ENCODE measurements around the gene CFHR3.
"Not testable (repeated sequence)": the region's sequence is repeated elsewhere in the genome, so short reads cannot be mapped to it uniquely, and the experiment has no call there.

CFHR3 gene

GRCh38 chr1:196777603-196778002 lies 3.0 kb downstream of the CFHR3 start:
- H3K27ac ChIP-seq (ENCODE audit: low read length): no peak overlapping the region
- H3K4me3 ChIP-seq (ENCODE audit: low read depth in 1 of 2, low read length in 2 of 2): no peak overlapping the region
- no peaks in the 10 kb centered on the region for H3K4me1 ChIP-seq (ENCODE audit: control insufficient read depth in 1 of 2, insufficient read depth in 2 of 2, low read length in 2 of 2)
- no peaks in the 10 kb centered on the region for H3K36me3 ChIP-seq (ENCODE audit: control insufficient read depth in 1 of 2, insufficient read depth in 2 of 2, low read length in 2 of 2)
- H3K9me3 ChIP-seq (ENCODE audit: control insufficient read depth in 1 of 2, low read length in 2 of 2): no peaks in the 10 kb centered on the region
- no peaks in the 10 kb centered on the region for H3K27me3 ChIP-seq (ENCODE audit: low read depth, low read length)

GRCh38 chr1:196779093-196779492 lies 4.5 kb downstream of the CFHR3 start:
- H3K9me3 ChIP-seq (ENCODE audit: control insufficient read depth in 1 of 2, low read length in 2 of 2): no peaks in the 10 kb centered on the region
- no peaks in the 10 kb centered on the region for H3K36me3 ChIP-seq (ENCODE audit: control insufficient read depth in 1 of 2, insufficient read depth in 2 of 2, low read length in 2 of 2)
- H3K4me1 ChIP-seq (ENCODE audit: control insufficient read depth in 1 of 2, insufficient read depth in 2 of 2, low read length in 2 of 2): no peaks in the 10 kb centered on the region
- no peak overlapping the region for H3K27ac ChIP-seq (ENCODE audit: low read length)
- H3K4me3 ChIP-seq (ENCODE audit: low read depth in 1 of 2, low read length in 2 of 2): no peak overlapping the region
- no peaks in the 10 kb centered on the region for H3K27me3 ChIP-seq (ENCODE audit: low read depth, low read length)

GRCh38 chr1:196791252-196791651 lies 16.6 kb downstream of the CFHR3 start:
- H3K27me3 ChIP-seq (ENCODE audit: low read depth, low read length); H3K36me3 ChIP-seq (ENCODE audit: control insufficient read depth in 1 of 2, insufficient read depth in 2 of 2, low read length in 2 of 2); H3K4me1 ChIP-seq (ENCODE audit: control insufficient read depth in 1 of 2, insufficient read depth in 2 of 2, low read length in 2 of 2); H3K9me3 ChIP-seq (ENCODE audit: control insufficient read depth in 1 of 2, low read length in 2 of 2); H3K27ac ChIP-seq (ENCODE audit: low read length); H3K4me3 ChIP-seq (ENCODE audit: low read depth in 1 of 2, low read length in 2 of 2): not testable (repeated sequence)

GRCh38 chr1:196794103-196794502 lies 19.5 kb downstream of the CFHR3 start:
- not testable (repeated sequence) for H3K36me3 ChIP-seq (ENCODE audit: control insufficient read depth in 1 of 2, insufficient read depth in 2 of 2, low read length in 2 of 2); H3K27ac ChIP-seq (ENCODE audit: low read length); H3K27me3 ChIP-seq (ENCODE audit: low read depth, low read length)

GRCh38 chr1:196797891-196798290 lies 23.3 kb downstream of the CFHR3 start:
- H3K36me3 ChIP-seq (ENCODE audit: control insufficient read depth in 1 of 2, insufficient read depth in 2 of 2, low read length in 2 of 2): no peaks in the 10 kb centered on the region
- H3K4me3 ChIP-seq (ENCODE audit: low read depth in 1 of 2, low read length in 2 of 2): no peak overlapping the region
- H3K4me1 ChIP-seq (ENCODE audit: control insufficient read depth in 1 of 2, insufficient read depth in 2 of 2, low read length in 2 of 2): no peaks in the 10 kb centered on the region
- H3K27me3 ChIP-seq (ENCODE audit: low read depth, low read length): no peaks in the 10 kb centered on the region
- no peaks in the 10 kb centered on the region for H3K9me3 ChIP-seq (ENCODE audit: control insufficient read depth in 1 of 2, low read length in 2 of 2)
- no peak overlapping the region for H3K27ac ChIP-seq (ENCODE audit: low read length)

More at GRCh38 chr1:196794103-196794502, 19.5 kb downstream of the CFHR3 start:
- H3K4me1 ChIP-seq (ENCODE audit: control insufficient read depth in 1 of 2, insufficient read depth in 2 of 2, low read length in 2 of 2); H3K4me3 ChIP-seq (ENCODE audit: low read depth in 1 of 2, low read length in 2 of 2); H3K9me3 ChIP-seq (ENCODE audit: control insufficient read depth in 1 of 2, low read length in 2 of 2): not testable (repeated sequence)

GRCh38 chr1:196801920-196802319 lies 27.3 kb downstream of the CFHR3 start:
- not testable (repeated sequence) for H3K4me3 ChIP-seq (ENCODE audit: low read depth in 1 of 2, low read length in 2 of 2); H3K36me3 ChIP-seq (ENCODE audit: control insufficient read depth in 1 of 2, insufficient read depth in 2 of 2, low read length in 2 of 2); H3K27ac ChIP-seq (ENCODE audit: low read length); H3K4me1 ChIP-seq (ENCODE audit: control insufficient read depth in 1 of 2, insufficient read depth in 2 of 2, low read length in 2 of 2); H3K9me3 ChIP-seq (ENCODE audit: control insufficient read depth in 1 of 2, low read length in 2 of 2); H3K27me3 ChIP-seq (ENCODE audit: low read depth, low read length)

- H3K27me3 ChIP-seq (ENCODE audit: low read depth, low read length): no peaks in the 10 kb centered on the region
- H3K4me1 ChIP-seq (ENCODE audit: control insufficient read depth in 1 of 2, insufficient read depth in 2 of 2, low read length in 2 of 2): no peaks in the 10 kb centered on the region
- H3K9me3 ChIP-seq (ENCODE audit: control insufficient read depth in 1 of 2, low read length in 2 of 2): no peaks in the 10 kb centered on the region
- H3K36me3 ChIP-seq (ENCODE audit: control insufficient read depth in 1 of 2, insufficient read depth in 2 of 2, low read length in 2 of 2): no peaks in the 10 kb centered on the region
- H3K4me3 ChIP-seq (ENCODE audit: low read depth in 1 of 2, low read length in 2 of 2): no peak overlapping the region
- no peak overlapping the region for H3K27ac ChIP-seq (ENCODE audit: low read length)
These were observed 34.0 kb downstream of the CFHR3 start for GRCh38 chr1:196808529-196809235.

- H3K27me3 ChIP-seq (ENCODE audit: low read depth, low read length); H3K36me3 ChIP-seq (ENCODE audit: control insufficient read depth in 1 of 2, insufficient read depth in 2 of 2, low read length in 2 of 2); H3K4me1 ChIP-seq (ENCODE audit: control insufficient read depth in 1 of 2, insufficient read depth in 2 of 2, low read length in 2 of 2); H3K9me3 ChIP-seq (ENCODE audit: control insufficient read depth in 1 of 2, low read length in 2 of 2); H3K27ac ChIP-seq (ENCODE audit: low read length); H3K4me3 ChIP-seq (ENCODE audit: low read depth in 1 of 2, low read length in 2 of 2): not testable (repeated sequence)
These were observed 42.8 kb downstream of the CFHR3 start for GRCh38 chr1:196817442-196817841.

- H3K4me3 ChIP-seq (ENCODE audit: low read depth in 1 of 2, low read length in 2 of 2); H3K27ac ChIP-seq (ENCODE audit: low read length); H3K36me3 ChIP-seq (ENCODE audit: control insufficient read depth in 1 of 2, insufficient read depth in 2 of 2, low read length in 2 of 2); H3K9me3 ChIP-seq (ENCODE audit: control insufficient read depth in 1 of 2, low read length in 2 of 2); H3K27me3 ChIP-seq (ENCODE audit: low read depth, low read length); H3K4me1 ChIP-seq (ENCODE audit: control insufficient read depth in 1 of 2, insufficient read depth in 2 of 2, low read length in 2 of 2): not testable (repeated sequence)
These were observed 44.9 kb downstream of the CFHR3 start, which contains the start of gene CFHR1 for GRCh38 chr1:196819531-196819930. Gene CFHR1 (plus strand): TSS chr1:196819731. CDS start chr1:196819845, 114 bp downstream.

- H3K9me3 ChIP-seq (ENCODE audit: control insufficient read depth in 1 of 2, low read length in 2 of 2); H3K4me3 ChIP-seq (ENCODE audit: low read depth in 1 of 2, low read length in 2 of 2); H3K27me3 ChIP-seq (ENCODE audit: low read depth, low read length); H3K27ac ChIP-seq (ENCODE audit: low read length); H3K36me3 ChIP-seq (ENCODE audit: control insufficient read depth in 1 of 2, insufficient read depth in 2 of 2, low read length in 2 of 2); H3K4me1 ChIP-seq (ENCODE audit: control insufficient read depth in 1 of 2, insufficient read depth in 2 of 2, low read length in 2 of 2): not testable (repeated sequence)
These were observed 53.2 kb downstream of the CFHR3 start for GRCh38 chr1:196827860-196828259.

Measured in muscle layer of duodenum (tissue), 2 donors.